Ramos (cell line): ENCODE data around the gene BAIAP2L1.
"Not testable (repeated sequence)": the region's sequence is repeated elsewhere in the genome, so short reads cannot be mapped to it uniquely, and the experiment has no call there.

ENCODE experiments used
- in situ Hi-C: fragments of 300-500 bp; cut with MboI; formaldehyde crosslinking; loops from one replicate; pipeline ENCODE4 v1.14.3; 2022; ENCODE audit warnings: low sequenced_read_pairs; ENCODE audit not compliant: unreplicated experiment

Gene BAIAP2L1

DNA sequence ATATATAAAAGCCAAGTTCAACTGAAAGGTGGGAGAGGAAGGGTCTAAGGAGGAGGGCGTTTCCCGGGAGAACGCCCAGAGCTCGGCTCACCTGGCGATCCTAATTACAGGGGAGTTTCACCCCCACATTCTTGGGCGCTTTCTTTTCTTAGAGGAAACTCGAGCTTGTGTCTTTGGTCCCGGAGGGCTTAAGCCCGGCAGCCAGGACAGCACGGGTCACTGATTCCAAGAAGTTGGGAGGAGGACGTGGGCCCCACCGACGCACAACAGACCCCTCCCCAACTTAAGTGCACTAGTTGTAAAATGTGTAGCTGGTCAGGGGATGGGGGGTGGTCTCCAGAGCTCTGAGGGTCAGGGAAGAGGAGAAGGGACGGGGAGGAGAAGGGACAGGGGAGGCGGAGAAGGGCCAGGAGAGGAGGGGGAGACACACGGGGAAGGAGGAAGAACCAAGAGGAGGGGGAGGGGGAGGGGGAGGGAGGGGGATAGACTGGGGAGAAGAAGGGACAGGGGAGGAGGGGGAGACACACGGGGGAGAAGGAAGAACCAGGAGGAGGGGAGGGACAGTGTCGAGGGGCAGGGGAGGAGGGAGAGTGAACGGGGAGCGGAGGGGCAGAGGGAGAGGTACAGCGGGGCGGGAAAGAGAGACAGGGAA, 874 bp downstream of the BAIAP2L1 start:
- in situ Hi-C loops: no loop called here

DNA sequence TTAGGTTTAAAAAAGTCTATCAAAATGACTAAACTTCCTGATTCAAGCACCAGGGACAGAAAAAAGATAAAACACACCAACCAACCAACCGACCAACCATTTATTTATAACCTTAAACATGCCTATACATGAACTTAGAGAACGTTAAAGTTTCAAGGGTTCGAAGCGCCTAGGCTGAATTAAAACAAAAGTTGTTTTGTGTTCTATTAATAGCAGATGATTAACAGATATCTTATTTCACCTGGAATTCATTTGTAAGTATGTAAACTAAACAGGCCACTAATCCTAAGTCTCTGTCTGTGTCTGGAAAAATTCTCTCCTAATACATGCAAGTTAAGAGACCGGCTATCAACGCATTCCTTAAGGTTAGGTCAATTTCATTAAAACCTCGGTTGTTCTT, 1.4 kb downstream of the BAIAP2L1 start:
- in situ Hi-C loops: no loop called here

DNA sequence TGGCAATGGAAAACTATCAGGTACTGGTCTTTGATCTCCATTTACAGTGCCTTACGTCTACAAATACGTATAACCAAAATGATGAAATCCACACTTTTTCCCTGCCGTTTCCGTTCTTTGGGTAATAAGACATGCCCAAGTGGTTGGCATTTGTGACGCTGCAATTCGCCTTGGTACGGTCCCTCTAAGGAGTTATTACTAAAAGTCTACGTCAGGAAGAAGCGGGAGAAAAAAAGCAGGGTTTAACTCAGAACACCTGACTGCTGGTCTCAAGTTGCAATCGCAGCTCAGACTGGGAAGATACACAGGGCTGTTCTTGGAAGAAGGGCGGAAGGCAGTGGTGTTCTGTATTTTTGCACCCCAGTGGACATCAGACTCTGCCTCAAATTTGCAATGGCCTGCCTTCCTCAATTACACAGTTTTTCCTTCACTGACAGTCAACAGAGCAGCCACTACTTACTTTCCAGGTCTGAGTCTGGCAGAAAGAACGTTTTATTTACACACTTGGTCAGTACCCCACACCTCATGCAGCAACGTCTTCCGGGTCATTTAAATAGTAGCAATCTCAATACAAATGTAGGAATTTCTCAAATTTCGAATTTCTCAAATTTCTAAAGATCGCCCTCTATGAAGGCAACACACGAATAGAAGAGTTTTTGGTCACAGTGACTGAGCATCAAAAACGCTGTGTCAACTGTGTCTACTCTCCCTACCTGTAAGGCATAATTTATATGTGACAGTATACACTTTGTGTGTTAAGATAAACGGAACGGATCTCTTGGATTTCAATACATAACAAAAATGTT, 2.1 kb downstream of the BAIAP2L1 start:
- in situ Hi-C loops: no loop called here

DNA sequence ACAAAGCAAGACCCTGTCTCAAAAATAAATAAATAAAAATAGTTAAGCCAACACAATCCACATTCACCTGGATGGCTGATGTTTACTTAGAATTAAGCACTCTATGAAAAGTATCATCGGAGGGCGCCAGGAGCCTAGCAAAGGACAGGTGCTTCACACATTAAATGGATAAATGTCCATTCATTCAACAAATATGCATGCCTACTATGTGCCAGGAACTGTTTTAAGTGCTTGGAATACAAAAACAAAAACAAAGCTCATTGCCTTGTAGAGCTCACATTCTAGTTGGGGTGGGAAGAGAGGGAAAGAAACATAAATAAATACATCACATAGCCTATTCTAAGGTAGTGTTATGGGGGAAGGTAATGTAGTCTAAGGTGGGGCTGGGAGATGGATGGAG, 4.1 kb downstream of the BAIAP2L1 start:
- in situ Hi-C loops: no loop called here

DNA sequence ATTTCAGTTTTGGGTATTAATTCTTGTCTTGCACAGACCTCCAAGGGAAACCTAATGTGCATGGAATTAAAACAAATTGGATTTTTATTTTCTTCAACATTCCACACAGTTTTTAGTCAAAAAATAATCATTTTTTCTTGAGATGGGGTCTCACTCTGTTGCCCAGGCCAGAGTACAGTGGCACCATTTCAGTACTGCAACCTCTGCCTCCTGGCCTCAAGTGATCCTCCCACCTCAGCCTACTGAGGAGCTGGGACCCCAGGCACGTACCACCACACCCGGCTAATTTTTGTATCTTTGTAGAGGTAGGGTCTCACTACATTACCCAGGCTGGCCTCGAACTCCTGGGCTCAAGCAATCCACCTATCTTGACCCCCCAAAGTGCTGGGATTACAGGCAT, 4.9 kb downstream of the BAIAP2L1 start:
- in situ Hi-C loops: no loop called here

DNA sequence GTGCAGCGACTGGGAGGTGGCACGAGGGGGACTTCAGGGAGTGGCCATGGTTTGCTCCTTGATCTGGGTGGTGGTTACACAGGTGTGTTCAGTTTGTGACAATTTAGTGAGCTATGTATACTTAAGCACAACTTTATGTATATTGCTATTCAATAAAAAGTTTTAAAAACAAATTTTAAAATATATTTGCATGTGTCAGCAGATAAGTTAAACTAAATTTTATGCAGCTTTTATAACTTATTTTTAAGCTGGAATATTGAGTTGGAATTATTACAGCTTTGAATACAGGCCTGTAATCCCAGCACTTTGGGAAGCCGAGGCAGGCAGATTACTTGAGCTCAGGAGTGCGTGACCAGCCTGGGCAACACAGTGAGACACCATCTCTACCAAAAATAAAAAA, 5.4 kb downstream of the BAIAP2L1 start:
- in situ Hi-C loops: no loop called here

DNA sequence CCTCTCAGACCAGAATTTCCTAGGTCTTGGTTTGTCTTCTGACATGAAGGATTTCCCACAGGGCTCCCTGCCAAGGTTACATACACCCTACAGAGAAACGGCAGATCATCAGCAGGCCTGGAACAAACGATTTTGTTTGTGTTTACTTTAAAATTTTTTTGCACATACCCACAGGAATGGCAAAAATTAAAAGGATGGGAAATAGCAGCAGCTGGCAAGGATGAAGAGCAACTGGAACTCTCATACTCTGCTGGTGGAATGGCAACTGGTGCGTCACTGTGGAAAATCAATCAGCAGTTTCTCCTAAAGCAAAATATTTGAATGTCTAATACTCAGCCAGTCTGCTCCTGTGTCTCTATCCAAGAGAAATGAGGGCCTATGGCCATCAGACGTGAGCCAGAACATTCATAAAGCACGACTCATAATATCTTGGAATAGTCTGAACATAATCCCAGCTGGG, 6.5 kb downstream of the BAIAP2L1 start:
- in situ Hi-C loops: no loop called here

DNA sequence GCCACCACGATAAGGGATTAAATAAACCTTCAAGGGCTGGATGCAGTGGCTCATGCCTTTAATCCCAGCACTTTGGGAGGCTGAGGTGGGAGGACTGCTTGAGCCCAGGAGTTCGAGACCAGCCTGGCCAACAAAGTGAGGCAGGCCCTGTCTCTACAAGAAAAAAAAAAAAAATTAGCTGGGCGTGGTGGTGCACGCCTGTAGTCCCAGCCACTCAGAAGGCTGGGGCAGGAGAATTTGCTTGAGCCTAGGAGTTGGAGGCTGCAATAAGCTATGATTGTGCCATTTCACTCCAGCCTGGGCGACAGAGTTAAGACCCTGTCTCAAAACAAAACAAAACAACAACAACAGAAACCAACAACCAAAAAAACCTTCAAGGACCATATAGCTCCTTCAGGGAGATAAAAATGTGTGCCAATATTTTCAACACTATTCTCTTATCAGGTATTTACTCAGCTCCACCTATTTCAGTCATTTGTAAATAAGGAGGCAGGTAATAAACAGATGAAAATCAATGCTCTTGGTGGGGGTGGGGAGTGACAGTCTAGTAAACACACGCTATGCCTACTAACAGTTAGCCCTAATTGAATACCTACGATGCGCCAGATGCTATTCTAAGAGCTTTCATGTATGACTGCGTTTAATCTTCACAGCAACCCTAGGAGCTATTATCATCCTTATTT, 13.2 kb downstream of the BAIAP2L1 start:
- in situ Hi-C loops: no loop called here

DNA sequence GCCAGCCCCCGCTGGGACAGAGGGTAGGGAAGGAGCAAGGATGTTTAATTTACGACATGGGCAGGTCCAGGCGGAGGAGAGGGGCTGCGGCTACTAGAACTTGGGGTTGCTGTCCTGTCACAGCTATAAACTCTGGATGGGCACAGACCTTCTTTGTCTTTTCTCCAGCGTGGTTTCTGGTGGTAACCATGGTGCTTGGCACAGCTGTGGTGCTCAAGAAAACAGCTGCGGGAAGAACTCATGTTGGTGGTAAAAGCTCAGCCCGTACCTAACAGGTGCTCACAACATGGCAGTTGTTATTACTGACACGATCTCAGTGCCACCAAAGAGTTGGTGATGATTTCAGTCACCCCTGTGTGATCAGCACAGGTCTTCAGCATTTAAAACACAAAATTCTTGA, 13.8 kb downstream of the BAIAP2L1 start:
- in situ Hi-C loops: no loop called here

DNA sequence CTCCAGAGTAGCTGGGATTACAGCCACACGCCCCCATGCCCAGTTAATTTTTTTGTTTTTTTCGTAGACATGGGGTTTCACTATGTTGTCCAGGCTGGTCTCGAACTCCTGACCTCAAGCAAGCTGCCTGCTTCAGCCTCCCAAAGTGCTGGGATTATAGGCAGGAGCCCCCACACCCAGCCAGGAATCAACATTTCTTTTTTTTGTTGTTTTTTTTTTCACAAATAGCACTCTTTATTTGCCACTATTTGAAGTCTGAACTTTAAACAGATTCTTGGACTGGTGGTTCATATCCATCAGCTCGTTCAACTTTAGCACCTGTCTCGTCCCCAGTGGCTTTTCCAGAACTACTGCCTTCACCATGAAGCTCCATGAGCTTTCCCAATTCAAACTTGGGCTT, 15.4 kb downstream of the BAIAP2L1 start:
- in situ Hi-C loops: not testable (repeated sequence)

DNA sequence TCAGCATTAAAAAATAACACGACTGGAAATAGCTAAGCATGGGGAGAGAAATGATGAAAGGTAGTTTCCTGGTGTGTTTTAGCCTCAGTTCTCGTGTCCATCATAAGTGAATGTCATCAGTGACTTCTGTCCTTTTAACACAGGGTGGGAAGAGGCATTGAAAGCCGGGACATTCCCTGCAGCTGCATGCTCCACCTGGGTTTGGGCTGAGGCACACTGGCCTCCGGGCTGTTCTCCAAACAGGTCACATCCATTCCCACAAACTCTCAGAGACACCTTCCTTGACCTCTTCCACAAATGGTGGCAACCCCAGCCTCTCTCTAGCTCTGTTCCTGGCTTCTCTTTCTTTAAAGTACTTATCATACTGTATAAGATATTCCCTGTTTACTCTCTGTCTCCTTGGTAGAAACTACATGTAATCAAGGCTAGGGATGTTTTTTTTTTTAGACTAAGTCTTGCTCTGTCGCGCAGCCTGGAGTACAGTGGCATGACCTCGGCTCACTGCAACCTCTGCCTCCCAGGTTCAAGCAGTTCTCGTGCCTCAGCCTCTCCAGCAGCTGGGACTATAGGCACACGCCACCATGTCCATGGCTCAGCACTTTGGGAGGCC, 22.6 kb downstream of the BAIAP2L1 start:
- in situ Hi-C loops: no loop called here

DNA sequence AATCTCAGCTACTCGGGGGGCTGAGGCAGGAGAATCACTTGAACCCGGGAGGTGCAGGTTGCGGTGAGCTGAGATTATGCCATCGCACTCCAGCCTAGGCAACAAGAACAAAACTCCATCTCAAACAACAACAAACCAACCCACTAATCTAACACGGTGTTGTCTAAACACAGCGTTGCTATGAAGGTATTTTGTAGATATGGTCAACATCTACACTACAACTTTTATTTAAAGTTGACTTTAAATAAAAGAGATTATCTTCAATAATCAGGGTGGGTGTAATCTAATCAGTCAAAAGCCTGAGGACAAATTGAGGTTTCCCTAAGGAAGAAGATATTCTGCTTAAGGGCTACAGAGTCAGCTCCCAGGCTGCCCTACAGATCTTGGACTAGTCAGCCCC, 24.2 kb downstream of the BAIAP2L1 start:
- in situ Hi-C loops: no loop called here

DNA sequence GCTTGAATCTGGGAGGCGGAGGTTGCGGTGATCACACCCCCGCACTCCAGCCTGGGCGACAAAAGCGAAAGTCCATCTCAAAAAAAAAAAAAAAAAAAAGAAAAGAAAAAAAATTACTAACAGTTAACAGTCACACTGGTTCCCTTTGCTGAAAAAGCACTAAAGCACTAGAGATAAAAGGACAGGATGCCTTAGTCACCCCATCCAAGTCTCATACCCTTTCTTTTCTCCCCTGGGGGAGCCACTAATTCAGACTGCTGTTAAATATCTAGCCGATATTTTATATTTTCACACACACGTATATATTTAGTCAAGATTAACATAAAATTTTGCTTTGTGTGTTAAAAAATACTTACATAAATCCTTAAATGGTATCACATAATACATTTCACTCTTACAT, 25.2 kb downstream of the BAIAP2L1 start:
- in situ Hi-C loops: no loop called here

DNA sequence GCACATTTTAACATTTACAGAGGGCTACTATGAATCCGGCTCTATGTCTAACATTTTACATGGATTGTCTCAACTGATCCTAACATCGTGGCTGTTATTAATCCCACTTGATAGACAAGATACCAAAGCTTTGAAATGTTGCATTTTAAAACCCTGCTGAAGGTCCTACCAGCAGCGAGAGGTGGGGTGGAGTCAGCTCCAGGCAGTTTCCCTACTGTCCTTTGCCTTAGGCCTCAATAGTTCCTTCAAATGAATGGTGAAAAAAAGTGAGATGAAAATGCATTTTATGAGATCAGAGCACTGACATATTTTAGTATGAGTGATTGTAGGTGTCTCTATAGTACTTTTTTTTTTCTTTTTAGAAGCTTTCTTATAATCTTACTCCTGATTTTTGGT, 26.6 kb downstream of the BAIAP2L1 start:
- in situ Hi-C loops: no loop called here

DNA sequence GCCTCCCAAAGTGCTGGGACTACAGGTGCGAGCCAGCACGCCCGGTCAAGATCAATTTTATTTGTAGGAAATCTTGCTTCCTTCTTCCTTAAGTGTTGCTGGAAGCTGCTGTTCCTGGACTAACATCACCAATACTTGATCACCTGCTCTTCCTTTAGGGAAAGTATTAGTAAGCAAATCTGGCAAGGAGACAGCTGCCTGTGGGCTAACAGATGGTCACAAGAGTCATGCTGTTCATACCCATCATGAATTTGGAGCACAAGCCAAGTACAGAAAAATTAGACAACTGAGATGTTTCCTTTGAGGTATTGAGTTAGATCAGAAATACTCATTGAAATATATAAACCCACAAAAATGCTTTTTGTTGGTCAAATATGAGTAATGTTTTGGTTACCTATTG, 27.9 kb downstream of the BAIAP2L1 start:
- in situ Hi-C loops: no loop called here

DNA sequence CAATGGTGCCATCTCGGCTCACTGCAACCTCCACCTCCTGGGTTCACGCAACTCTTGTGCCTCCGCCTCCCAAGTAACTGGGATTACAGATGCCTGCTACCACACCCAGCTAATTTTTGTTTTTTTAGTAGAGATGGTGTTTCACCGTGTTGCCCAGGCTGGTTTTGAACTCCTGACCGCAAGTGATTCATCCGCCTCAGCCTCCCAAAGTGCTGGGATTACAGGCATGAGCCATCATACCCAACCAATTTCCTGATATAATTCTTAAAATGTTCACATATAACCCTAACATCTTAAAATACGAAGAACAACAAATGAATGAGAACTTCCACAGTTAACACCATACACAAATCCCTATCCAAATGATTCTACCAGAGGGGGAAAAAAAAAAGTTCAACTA, 31.2 kb downstream of the BAIAP2L1 start:
- in situ Hi-C loops: no loop called here

DNA sequence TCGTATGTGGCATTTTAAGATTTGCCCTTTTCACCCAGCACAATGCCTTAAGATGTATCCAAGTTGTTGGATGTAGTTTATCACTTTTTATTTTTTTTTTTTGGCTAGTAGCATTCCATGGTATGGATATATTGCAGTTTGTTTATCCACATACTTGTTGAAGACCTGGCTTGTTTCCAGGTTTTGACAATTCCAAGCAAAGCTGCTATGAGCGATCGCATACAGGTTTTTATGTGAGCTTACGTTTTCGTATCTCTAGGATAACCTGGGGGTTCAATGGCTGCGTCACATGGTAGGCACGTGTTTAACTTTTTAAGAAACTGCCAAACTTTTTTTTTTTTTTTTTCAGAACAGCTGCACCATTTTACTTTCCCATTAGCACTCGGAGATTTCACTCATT, 32.2 kb downstream of the BAIAP2L1 start:
- in situ Hi-C loops: no loop called here

DNA sequence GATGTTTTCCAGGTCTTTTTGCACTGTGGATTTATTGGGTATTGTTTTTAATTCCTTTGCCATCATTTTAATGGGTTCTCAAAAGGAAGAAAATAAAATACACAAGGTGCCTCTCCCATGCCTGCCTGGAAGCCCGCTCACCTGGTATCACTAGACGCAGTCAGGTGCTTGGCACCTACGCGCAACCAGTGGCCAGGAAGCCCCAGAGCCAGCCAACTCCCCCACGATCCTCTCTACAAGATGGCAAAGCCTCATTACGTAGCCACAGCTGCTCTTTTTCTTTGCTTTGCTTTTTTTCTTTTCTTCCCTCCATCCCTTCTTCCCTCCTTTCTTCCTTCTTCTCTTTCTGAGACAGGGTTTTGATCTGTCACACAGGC, 34.3 kb downstream of the BAIAP2L1 start:
- in situ Hi-C loops: no loop called here

DNA sequence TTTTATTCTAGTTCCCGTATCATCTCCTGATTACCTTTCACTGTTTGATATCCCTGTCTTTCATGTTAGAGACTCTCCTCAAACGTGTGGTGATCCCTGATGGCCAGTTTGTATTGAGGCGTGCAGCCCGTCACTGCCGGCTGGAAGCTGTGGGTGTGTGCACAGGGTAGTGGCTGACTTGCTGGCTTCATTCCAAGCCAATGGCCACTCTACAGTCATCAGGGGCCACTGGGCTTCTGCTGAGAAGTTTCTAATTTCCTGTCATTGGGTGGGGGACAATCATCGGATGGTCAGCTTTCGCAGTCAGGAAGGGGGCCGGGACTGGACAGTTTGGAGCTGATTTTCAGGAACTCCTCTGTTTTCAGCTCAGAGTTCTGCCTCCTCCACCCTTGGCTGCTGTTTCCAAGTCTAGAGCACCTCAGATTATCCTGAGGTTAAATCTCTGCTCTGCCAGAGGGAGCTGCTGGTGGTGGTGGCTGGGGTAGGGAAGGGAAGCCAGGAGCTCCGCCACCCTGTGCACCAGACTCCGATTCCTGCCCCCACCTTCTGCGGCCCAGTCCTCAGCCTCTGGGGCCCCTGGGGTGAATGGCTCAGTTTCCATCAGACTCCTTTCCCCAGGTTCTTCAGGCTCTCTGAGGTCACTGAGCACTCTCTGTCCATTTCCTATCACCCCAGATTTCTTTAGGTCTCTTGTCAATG, 34.9 kb downstream of the BAIAP2L1 start:
- in situ Hi-C loops: no loop called here

DNA sequence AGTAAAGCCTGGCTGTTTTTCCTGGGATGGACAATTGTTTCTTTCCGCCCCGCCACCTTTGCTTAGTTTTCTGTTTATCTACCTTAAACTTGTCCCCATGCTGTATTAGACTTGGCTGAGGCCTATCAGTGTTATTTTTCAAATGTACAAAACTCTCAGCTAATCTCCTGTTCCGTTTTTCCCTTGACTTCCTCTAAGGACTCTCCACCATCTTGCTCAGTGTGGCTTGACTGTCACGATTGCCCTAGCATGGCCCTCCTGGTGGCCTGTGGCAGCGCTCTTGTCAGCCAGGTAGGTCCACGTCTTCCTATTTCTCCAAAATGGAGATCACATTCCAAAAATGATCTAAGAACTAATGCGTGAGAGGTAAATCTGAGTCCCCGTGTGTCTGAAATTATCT, 36.7 kb downstream of the BAIAP2L1 start:
- in situ Hi-C loops: no loop called here
